Uterus (tissue), 4 donors: ENCODE measurements around the gene TMIGD3. TPM values are rescaled to one million over a fixed set of nuclear protein-coding genes. Genes with fewer than 3 reads are reported as not detected.

Experiments used
- DNase-seq, 2 donors: peaks; one replicate each; pipeline ENCODE4 v3.0.0-alpha.2; 2019 to 2020
- H3K27ac ChIP-seq, 2 donors: fragments of 200-600 bp; sonication (generic); 1 replicate in 1 of 2; 2 replicates in 1 of 2; pipeline ENCODE4 v1.5.1; 2016 to 2018
- H3K27me3 ChIP-seq, 2 donors: fragments of 200-600 bp; sonication (generic); one replicate each; pipeline ENCODE4 v1.5.1; 2018 to 2019; ENCODE audit warnings: control low read depth in 1 of 2
- H3K36me3 ChIP-seq, 2 donors: fragments of 200-600 bp; sonication (generic); one replicate each; pipeline ENCODE4 v1.5.1; 2019; ENCODE audit warnings: control low read depth in 1 of 2
- H3K4me1 ChIP-seq, 2 donors: fragments of 200-600 bp; sonication (generic); one replicate each; pipeline ENCODE4 v1.5.1; 2018 to 2019; ENCODE audit warnings: control low read depth in 1 of 2
- H3K4me3 ChIP-seq, 2 donors: fragments of 200-600 bp; sonication (generic); 1 replicate in 1 of 2; 2 replicates in 1 of 2; pipeline ENCODE4 v1.5.1; 2018 to 2019; ENCODE audit warnings: mild to moderate bottlenecking in 1 of 2
- H3K9me3 ChIP-seq, 2 donors: fragments of 200-600 bp; sonication (generic); one replicate each; pipeline ENCODE4 v1.5.1; 2019; ENCODE audit warnings: control low read depth in 1 of 2
- POLR2A ChIP-seq, 2 donors: fragments of 450-650 bp; IDR thresholded peaks; one replicate each; pipeline ENCODE4 v1.6.1; 2016; ENCODE audit warnings: antibody characterized with exemption in 2 of 2, mild to moderate bottlenecking in 1 of 2, moderate library complexity in 1 of 2
- intact Hi-C: fragments of 100-400 bp; cut with DNase I; formaldehyde crosslinking; loops from one replicate; pipeline ENCODE4 v1.15.1; 2023; ENCODE audit warnings: low total_unique reads
- total RNA-seq, 4 donors: library from RNA; depleted of rRNA in 3 of 4; stranded (reverse); fragments of >200 nt in 3 of 4; gene quantifications; one replicate each; pipeline versions ENCODE4 v1.1.0 to v1.2.4, GENCODE V29; 2014 to 2023
- TF ChIP-seq, protein P1 (sequence below), 4 experiments: fragments of 200-600 bp in 2 of 4; fragments of 450-650 bp in 2 of 4; sonication (generic) in 2 of 4; IDR thresholded peaks; one replicate each; pipeline ENCODE4 v1.5.1; 2016 to 2019; ENCODE audit warnings: antibody characterized with exemption in 4 of 4, mild to moderate bottlenecking in 2 of 4, moderate library complexity in 1 of 4
- donor health status: DM: yes; HTN: yes; CAD: no.

TMIGD3 gene
- total RNA-seq, 4 donors from 2014 or later = 0.95 to 7.1 TPM; not detected in 2

DNA sequence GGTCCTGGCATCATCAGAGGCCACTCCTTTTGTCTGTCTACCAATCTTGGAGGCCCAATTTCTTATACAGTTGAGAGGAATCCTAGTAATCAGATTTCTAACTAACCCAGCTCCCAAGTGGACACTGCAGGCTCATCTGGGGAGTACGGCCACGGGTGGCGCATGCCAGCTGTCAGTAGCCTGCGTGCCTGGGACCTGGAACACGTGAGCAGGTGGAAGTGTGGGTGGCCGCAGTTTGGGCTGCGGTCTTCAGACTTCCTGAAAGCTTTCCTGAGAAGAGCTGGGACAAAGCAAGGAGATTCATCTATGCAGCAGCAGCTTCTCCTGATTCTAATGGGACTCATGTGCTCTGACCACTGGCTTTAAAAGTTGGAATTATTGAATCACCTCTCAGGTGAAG is 12.4 kb downstream of the TMIGD3 start:
- H3K27me3 ChIP-seq = no peaks in the 10 kb centered on the region
- TF ChIP-seq POLR2A (IDR thresholded peaks at IDR 0.05) = no peak
- TF ChIP-seq, protein P1, sequence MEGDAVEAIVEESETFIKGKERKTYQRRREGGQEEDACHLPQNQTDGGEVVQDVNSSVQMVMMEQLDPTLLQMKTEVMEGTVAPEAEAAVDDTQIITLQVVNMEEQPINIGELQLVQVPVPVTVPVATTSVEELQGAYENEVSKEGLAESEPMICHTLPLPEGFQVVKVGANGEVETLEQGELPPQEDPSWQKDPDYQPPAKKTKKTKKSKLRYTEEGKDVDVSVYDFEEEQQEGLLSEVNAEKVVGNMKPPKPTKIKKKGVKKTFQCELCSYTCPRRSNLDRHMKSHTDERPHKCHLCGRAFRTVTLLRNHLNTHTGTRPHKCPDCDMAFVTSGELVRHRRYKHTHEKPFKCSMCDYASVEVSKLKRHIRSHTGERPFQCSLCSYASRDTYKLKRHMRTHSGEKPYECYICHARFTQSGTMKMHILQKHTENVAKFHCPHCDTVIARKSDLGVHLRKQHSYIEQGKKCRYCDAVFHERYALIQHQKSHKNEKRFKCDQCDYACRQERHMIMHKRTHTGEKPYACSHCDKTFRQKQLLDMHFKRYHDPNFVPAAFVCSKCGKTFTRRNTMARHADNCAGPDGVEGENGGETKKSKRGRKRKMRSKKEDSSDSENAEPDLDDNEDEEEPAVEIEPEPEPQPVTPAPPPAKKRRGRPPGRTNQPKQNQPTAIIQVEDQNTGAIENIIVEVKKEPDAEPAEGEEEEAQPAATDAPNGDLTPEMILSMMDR (IDR thresholded peaks at IDR 0.05) = no peak
- no peak overlapping the region for H3K4me3 ChIP-seq
- H3K27ac ChIP-seq = no peak overlapping the region
- DNase-seq = no peak
- no peaks in the 10 kb centered on the region for H3K4me1 ChIP-seq
- intact Hi-C loops = no loop called here
- no peaks in the 10 kb centered on the region for H3K9me3 ChIP-seq
- no peaks in the 10 kb centered on the region for H3K36me3 ChIP-seq

DNA sequence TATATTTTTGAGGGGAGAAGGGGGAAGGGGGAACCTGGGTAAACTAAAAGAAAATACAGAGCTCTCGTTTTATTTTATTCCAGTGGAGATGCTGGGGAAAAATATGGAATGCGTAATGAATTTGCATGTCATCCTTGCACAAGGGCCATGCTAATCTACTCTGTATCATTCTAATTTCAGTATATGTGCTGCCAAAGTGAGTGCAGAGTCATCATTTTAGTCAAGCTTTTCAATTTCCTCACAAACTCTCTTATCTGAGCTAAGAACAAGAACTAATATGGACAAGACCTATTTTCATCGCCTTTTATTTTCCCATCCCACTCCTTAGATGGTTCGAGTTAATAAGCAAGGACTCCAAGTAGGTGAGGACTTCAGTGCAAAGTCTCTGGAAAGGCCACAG is 13.2 kb downstream of the TMIGD3 start:
- Histone ChIP-seq H3K9me3 (no peaks in the 10 kb centered on the region), H3K36me3 (no peaks in the 10 kb centered on the region), H3K4me3 (no peak overlapping the region), H3K27ac (no peak overlapping the region), H3K27me3 (no peaks in the 10 kb centered on the region), H3K4me1 (no peaks in the 10 kb centered on the region)
- no peak for TF ChIP-seq POLR2A (IDR thresholded peaks at IDR 0.05)
- TF ChIP-seq, protein P1 (IDR thresholded peaks at IDR 0.05) = no peak
- intact Hi-C loops = no loop called here
- no peak for DNase-seq

DNA sequence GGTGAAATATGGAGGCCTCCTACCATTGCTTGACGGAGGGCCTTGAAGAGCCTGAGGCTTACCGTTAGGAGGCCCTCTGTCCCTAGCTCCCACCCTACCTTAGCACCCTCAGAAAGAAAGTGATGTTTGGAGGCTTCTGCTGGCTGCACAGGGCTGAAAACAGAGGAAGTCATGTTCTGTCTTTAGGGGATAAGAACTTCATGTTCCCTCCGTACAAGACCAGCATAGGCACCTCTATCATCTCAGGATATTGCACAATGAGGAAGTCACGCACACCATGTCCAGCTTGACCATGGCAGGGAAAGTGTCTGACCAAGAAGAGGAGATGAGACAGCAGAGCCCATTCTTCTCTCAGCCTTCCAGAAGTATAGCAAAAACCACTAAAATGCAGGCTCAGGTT is 13.8 kb downstream of the TMIGD3 start:
- no peaks in the 10 kb centered on the region for H3K27me3 ChIP-seq
- no peaks in the 10 kb centered on the region for H3K36me3 ChIP-seq
- no peaks in the 10 kb centered on the region for H3K4me1 ChIP-seq
- no peak for DNase-seq
- H3K4me3 ChIP-seq = no peak overlapping the region
- intact Hi-C loops = no loop called here
- TF ChIP-seq, protein P1 (IDR thresholded peaks at IDR 0.05) = no peak
- TF ChIP-seq POLR2A (IDR thresholded peaks at IDR 0.05) = no peak
- H3K27ac ChIP-seq = no peak overlapping the region
- no peaks in the 10 kb centered on the region for H3K9me3 ChIP-seq

DNA sequence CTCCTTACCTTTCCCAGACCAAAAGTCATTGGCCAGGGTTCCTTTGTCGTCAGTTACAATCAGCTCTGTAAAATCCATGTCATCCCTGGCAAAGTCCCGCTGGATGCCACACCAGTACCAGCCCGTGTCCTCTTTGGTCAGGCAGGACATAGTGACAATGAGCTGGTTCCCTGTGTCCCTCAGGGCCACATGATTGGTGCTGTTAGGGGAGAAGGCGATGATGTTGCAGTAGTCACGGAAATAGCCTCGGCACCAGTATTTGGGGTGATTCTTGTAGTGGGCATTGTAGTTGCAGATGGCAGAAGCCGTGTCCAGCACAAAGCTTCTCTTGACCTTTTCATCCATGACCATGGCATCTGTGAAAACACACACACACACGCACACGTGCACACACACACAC is 14.8 kb downstream of the TMIGD3 start:
- Histone ChIP-seq H3K27me3 (no peaks in the 10 kb centered on the region), H3K9me3 (no peaks in the 10 kb centered on the region), H3K27ac (no peak overlapping the region), H3K4me3 (no peak overlapping the region), H3K36me3 (no peaks in the 10 kb centered on the region), H3K4me1 (no peaks in the 10 kb centered on the region)
- intact Hi-C loops = no loop called here
- TF ChIP-seq, protein P1 (IDR thresholded peaks at IDR 0.05) = no peak
- TF ChIP-seq POLR2A (IDR thresholded peaks at IDR 0.05) = no peak
- no peak for DNase-seq

DNA sequence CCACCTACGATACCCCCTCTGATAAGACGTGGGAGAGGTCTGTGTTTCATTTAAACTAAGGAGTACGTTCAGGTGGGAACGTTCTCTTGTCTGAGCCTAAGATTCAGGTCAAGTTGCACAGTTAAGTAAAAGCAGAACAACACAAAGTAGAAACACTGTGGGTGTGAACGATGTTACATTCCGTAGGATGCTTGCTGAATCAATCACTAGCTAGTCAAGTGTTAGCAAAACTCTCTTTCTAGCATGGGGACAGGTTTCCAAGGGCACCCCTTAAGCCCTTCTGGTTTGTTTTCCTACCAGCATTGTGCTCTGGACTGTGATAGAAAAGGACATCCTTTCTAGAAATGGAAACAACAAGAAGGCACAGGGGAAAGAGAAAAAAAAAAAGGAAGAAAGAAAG is 16.3 kb downstream of the TMIGD3 start:
- TF ChIP-seq, protein P1 (IDR thresholded peaks at IDR 0.05) = no peak
- TF ChIP-seq POLR2A (IDR thresholded peaks at IDR 0.05) = no peak
- H3K4me1 ChIP-seq = no peaks in the 10 kb centered on the region
- H3K4me3 ChIP-seq = no peak overlapping the region
- no peaks in the 10 kb centered on the region for H3K9me3 ChIP-seq
- intact Hi-C loops = no loop called here
- no peaks in the 10 kb centered on the region for H3K27me3 ChIP-seq
- H3K36me3 ChIP-seq = no peaks in the 10 kb centered on the region
- H3K27ac ChIP-seq = no peak overlapping the region
- DNase-seq = no peak
